Measurements from ENCODE around the gene RSKR. TPM values are rescaled to one million over a fixed set of nuclear protein-coding genes. Genes with fewer than 3 reads are reported as not detected.

Gene RSKR
- total and polyA plus RNA-seq, 9 of the 15 experiments (the other 6 are each of a cell fraction or from before 2014, with no cell fraction given): 1.4 to 42.3 (median 16.2) TPM

GRCh38 chr17:28571361-28572122 lies 42.4 kb downstream of the RSKR start, which contains the start of gene PIGS (continued):
- TF ChIP-seq, protein P1, sequence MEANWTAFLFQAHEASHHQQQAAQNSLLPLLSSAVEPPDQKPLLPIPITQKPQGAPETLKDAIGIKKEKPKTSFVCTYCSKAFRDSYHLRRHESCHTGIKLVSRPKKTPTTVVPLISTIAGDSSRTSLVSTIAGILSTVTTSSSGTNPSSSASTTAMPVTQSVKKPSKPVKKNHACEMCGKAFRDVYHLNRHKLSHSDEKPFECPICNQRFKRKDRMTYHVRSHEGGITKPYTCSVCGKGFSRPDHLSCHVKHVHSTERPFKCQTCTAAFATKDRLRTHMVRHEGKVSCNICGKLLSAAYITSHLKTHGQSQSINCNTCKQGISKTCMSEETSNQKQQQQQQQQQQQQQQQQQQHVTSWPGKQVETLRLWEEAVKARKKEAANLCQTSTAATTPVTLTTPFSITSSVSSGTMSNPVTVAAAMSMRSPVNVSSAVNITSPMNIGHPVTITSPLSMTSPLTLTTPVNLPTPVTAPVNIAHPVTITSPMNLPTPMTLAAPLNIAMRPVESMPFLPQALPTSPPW (CRISPR knock-in tag; IDR thresholded peaks at IDR 0.05): no peak; the same call in 1 of the 2 replicates
- TF ChIP-seq FOXJ2 (tag; IDR thresholded peaks at IDR 0.05): no peak
- no peak for TF ChIP-seq CREB3 (tag; conservative IDR thresholded peaks at IDR 0.05; ENCODE audit: low read depth)
- TF ChIP-seq HOXB6 (CRISPR knock-in tag; IDR thresholded peaks at IDR 0.05; ENCODE audit: borderline replicate concordance): no peak
- TF ChIP-seq, protein P2, sequence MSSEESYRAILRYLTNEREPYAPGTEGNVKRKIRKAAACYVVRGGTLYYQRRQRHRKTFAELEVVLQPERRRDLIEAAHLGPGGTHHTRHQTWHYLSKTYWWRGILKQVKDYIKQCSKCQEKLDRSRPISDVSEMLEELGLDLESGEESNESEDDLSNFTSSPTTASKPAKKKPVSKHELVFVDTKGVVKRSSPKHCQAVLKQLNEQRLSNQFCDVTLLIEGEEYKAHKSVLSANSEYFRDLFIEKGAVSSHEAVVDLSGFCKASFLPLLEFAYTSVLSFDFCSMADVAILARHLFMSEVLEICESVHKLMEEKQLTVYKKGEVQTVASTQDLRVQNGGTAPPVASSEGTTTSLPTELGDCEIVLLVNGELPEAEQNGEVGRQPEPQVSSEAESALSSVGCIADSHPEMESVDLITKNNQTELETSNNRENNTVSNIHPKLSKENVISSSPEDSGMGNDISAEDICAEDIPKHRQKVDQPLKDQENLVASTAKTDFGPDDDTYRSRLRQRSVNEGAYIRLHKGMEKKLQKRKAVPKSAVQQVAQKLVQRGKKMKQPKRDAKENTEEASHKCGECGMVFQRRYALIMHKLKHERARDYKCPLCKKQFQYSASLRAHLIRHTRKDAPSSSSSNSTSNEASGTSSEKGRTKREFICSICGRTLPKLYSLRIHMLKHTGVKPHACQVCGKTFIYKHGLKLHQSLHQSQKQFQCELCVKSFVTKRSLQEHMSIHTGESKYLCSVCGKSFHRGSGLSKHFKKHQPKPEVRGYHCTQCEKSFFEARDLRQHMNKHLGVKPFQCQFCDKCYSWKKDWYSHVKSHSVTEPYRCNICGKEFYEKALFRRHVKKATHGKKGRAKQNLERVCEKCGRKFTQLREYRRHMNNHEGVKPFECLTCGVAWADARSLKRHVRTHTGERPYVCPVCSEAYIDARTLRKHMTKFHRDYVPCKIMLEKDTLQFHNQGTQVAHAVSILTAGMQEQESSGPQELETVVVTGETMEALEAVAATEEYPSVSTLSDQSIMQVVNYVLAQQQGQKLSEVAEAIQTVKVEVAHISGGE (CRISPR knock-in tag; IDR thresholded peaks at IDR 0.05): peak; percentile 80 to 98 (median 85); a peak in 5 of 6 replicates
- TF ChIP-seq, protein P3, sequence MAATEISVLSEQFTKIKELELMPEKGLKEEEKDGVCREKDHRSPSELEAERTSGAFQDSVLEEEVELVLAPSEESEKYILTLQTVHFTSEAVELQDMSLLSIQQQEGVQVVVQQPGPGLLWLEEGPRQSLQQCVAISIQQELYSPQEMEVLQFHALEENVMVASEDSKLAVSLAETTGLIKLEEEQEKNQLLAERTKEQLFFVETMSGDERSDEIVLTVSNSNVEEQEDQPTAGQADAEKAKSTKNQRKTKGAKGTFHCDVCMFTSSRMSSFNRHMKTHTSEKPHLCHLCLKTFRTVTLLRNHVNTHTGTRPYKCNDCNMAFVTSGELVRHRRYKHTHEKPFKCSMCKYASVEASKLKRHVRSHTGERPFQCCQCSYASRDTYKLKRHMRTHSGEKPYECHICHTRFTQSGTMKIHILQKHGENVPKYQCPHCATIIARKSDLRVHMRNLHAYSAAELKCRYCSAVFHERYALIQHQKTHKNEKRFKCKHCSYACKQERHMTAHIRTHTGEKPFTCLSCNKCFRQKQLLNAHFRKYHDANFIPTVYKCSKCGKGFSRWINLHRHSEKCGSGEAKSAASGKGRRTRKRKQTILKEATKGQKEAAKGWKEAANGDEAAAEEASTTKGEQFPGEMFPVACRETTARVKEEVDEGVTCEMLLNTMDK (IDR thresholded peaks at IDR 0.05; ENCODE audit: borderline replicate concordance, insufficient read depth, low read depth, low read length, poor library complexity, severe bottlenecking): no peak
- no peak for TF ChIP-seq PTRF (tag; IDR thresholded peaks at IDR 0.05)
- no peak for TF ChIP-seq KHSRP (IDR thresholded peaks at IDR 0.05)
- no peak for TF ChIP-seq SETDB1 (IDR thresholded peaks at IDR 0.05; ENCODE audit: low read length)
- TF ChIP-seq ZNF639 (CRISPR knock-in tag; conservative IDR thresholded peaks at IDR 0.05 in 1 of 2, IDR thresholded peaks at IDR 0.05 in 1 of 2): 0 out of 4 replicates have a peak, but pooled peaks of 1 of the 2 experiments have one; percentile 28
- no peak for TF ChIP-seq CHD1 (IDR thresholded peaks at IDR 0.05; ENCODE audit: low read length)
- TF ChIP-seq ZBTB17 (CRISPR knock-in tag; IDR thresholded peaks at IDR 0.05): no peak
- no peak for TF ChIP-seq ZNF766 (CRISPR knock-in tag; conservative IDR thresholded peaks at IDR 0.05)
- TF ChIP-seq NR2C2 (CRISPR knock-in tag; IDR thresholded peaks at IDR 0.05): no peak
- TF ChIP-seq NR2C2 (tag; IDR thresholded peaks at IDR 0.05): peak; percentile 45

Data from K562 (cell line).